ENCODE measurements around the gene WNT4.
A peak's percentile ranks its signal among the peaks of the same experiment; 100 is the strongest.

WNT4 gene

GRCh38 chr1:22110016-22110415 lies 32.9 kb downstream of the WNT4 start:
- DNase-seq (ENCODE audit: low read depth in 2 of 2): no peak

GRCh38 chr1:22108339-22109105 lies 34.4 kb downstream of the WNT4 start:
- DNase-seq (ENCODE audit: low read depth in 2 of 2): no peak

- DNase-seq (ENCODE audit: low read depth in 2 of 2): no peak
Measured at GRCh38 chr1:22107126-22107525, 35.8 kb downstream of the WNT4 start.

GRCh38 chr1:22105611-22106207 lies 37.2 kb downstream of the WNT4 start:
- no peak for DNase-seq (ENCODE audit: low read depth in 2 of 2)

GRCh38 chr1:22104865-22105437 lies 37.9 kb downstream of the WNT4 start:
- DNase-seq (ENCODE audit: low read depth in 2 of 2): no peak

GRCh38 chr1:22104094-22104493 lies 38.8 kb downstream of the WNT4 start:
- no peak for DNase-seq (ENCODE audit: low read depth in 2 of 2)

- no peak for DNase-seq (ENCODE audit: low read depth in 2 of 2)
Measured at GRCh38 chr1:22102746-22103145, 40.2 kb downstream of the WNT4 start.

GRCh38 chr1:22101995-22102394 lies 40.9 kb downstream of the WNT4 start:
- DNase-seq (ENCODE audit: low read depth in 2 of 2): no peak

GRCh38 chr1:22101199-22101598 lies 41.7 kb downstream of the WNT4 start:
- DNase-seq (ENCODE audit: low read depth in 2 of 2): no peak

GRCh38 chr1:22100168-22100567 lies 42.7 kb downstream of the WNT4 start:
- no peak for DNase-seq (ENCODE audit: low read depth in 2 of 2)

GRCh38 chr1:22098752-22099151 lies 44.1 kb downstream of the WNT4 start:
- DNase-seq (ENCODE audit: low read depth in 2 of 2): no peak

- no peak for DNase-seq (ENCODE audit: low read depth in 2 of 2)
Measured at GRCh38 chr1:22096463-22096862, 46.4 kb downstream of the WNT4 start.

- no peak for DNase-seq (ENCODE audit: low read depth in 2 of 2)
Measured at GRCh38 chr1:22096036-22096435, 46.9 kb downstream of the WNT4 start.

- no peak for DNase-seq (ENCODE audit: low read depth in 2 of 2)
Measured at GRCh38 chr1:22093513-22093912, 49.4 kb downstream of the WNT4 start.

- peak; percentile 27 to 44 for DNase-seq (ENCODE audit: low read depth in 2 of 2)
Measured at GRCh38 chr1:22092026-22092768, 50.7 kb downstream of the WNT4 start.

GRCh38 chr1:22090867-22091266 lies 52.0 kb downstream of the WNT4 start:
- DNase-seq (ENCODE audit: low read depth in 2 of 2): no peak

- DNase-seq (ENCODE audit: low read depth in 2 of 2): no peak
Measured at GRCh38 chr1:22089787-22090186, 53.1 kb downstream of the WNT4 start.

- peak in 1 of 2 donors; percentile 11 for DNase-seq (ENCODE audit: low read depth in 2 of 2)
Measured at GRCh38 chr1:22089134-22089571, 53.7 kb downstream of the WNT4 start.

- no peak for DNase-seq (ENCODE audit: low read depth in 2 of 2)
Measured at GRCh38 chr1:22088331-22088730, 54.6 kb downstream of the WNT4 start.

- DNase-seq (ENCODE audit: low read depth in 2 of 2): no peak
Measured at GRCh38 chr1:22080191-22080590, 62.7 kb downstream of the WNT4 start.

- no peak for DNase-seq (ENCODE audit: low read depth in 2 of 2)
Measured at GRCh38 chr1:22078133-22078532, 64.8 kb downstream of the WNT4 start.

GRCh38 chr1:22077728-22078127 lies 65.2 kb downstream of the WNT4 start:
- DNase-seq (ENCODE audit: low read depth in 2 of 2): no peak

Measured in activated CD4-positive, alpha-beta T cell treated with anti-CD3 and anti-CD28 coated beads for 24 hours (primary cell).